CD4-positive, alpha-beta T cell treated with Interleukin-4 for 1 hour (primary cell): ENCODE data around the gene PCDHGB7.
A peak's percentile ranks its signal among the peaks of the same experiment; 100 is the strongest.
"Not testable (repeated sequence)": the region's sequence is repeated elsewhere in the genome, so short reads cannot be mapped to it uniquely, and the experiment has no call there.

Experiments
- DNase-seq, 2 donors: peaks; one replicate each; pipeline ENCODE4 v3.0.0-alpha.2; 2020 to 2022

Gene PCDHGB7

DNA sequence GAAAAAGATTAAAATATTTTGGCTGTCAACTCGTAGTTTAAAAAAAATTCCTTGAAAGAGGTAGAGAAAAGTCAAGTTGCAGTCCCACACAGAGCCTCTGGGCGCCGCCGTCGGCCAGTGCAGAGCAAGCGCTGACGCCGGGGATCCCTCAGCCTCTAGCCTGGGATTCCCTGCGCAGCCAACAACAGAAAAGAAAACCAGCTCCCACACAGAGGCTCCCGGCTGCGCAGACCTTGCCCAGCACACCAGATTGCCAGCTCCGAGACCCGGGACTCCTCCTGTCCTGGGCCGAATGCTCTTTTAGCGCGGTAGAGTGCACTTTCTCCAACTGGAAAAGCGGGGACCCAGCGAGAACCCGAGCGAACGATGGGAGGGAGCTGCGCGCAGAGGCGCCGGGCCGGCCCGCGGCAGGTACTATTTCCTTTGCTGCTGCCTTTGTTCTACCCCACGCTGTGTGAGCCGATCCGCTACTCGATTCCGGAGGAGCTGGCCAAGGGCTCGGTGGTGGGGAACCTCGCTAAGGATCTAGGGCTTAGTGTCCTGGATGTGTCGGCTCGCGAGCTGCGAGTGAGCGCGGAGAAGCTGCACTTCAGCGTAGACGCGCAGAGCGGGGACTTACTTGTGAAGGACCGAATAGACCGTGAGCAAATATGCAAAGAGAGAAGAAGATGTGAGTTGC lies at the start of gene PCDHGB7:
Gene PCDHGB7, plus strand, starts transcription at position 184 of the 679 bp plus-strand sequence. Its CDS starts 183 bp downstream, at position 367.
- peak; percentile 46 to 55 for DNase-seq

- peak in 1 of 2 donors; percentile 47 for DNase-seq
Measured at GRCh38 chr5:141369994-141370848, 47.3 kb upstream of the PCDHGB7 start, which contains the start of gene PCDHGB3. Gene PCDHGB3, plus strand, starts transcription at chr5:141370242. Its CDS starts 153 bp downstream, at chr5:141370395.

DNA sequence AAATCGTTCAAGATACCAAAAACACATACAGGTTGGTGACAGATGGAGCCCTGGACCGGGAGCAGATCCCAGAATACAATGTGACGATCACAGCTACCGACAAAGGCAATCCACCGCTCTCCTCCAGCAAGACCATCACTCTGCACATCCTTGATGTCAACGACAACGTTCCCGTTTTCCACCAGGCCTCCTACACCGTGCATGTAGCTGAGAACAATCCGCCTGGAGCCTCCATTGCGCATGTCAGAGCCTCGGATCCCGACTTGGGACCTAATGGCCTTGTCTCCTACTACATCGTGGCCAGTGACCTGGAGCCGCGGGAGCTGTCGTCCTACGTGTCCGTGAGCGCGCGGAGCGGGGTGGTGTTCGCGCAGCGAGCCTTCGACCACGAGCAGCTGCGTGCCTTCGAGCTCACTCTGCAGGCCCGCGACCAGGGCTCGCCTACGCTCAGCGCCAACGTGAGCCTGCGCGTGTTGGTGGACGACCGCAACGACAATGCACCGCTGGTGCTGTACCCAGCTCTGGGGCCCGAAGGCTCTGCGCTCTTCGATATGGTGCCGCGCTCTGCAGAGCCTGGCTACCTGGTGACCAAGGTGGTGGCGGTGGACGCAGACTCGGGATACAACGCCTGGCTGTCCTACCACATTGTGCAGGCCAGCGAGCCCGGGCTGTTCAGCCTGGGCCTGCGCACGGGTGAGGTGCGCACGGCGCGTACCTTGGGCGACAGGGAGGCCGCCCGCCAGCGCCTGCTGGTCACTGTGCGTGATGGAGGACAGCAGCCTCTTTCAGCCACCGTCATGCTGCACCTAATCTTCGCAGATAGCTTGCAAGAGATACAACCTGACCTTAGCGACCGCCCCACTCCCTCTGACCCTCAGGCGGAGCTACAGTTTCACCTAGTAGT lies 45.7 kb upstream of the PCDHGB7 start:
- DNase-seq = no peak

DNA sequence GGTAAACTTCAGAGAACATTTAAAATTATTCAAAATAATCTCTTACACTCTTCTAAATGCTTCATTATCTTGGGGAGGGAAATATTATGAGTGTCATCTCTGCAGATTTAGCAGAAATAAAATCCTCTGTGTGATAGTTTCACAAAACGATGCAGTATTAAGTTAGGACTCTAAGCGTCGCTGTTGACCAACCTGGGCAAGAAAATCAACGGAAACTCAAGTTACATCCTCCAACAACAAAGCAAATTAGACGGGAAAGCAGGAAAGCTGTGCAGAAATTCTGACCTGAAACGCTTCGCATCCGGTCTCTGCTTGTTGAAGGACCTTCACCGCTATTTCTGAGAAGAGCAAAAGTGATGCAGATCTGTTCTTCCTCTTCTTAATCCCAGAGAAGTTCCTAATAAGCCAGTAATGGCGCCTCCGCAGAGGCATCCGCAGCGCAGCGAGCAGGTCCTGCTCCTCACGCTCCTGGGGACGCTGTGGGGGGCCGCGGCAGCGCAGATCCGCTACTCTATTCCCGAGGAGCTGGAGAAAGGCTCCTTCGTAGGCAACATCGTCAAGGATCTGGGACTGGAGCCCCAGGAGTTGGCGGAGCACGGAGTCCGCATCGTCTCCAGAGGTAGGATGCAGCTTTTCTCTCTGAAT lies 43.7 kb upstream of the PCDHGB7 start, which contains the start of gene PCDHGA6:
Gene PCDHGA6, plus strand, starts transcription at position 219 of the 645 bp plus-strand sequence. Its CDS starts 193 bp downstream, at position 412.
- DNase-seq = no peak

GRCh38 chr5:141374627-141375026 lies 42.9 kb upstream of the PCDHGB7 start:
- DNase-seq = no peak

- not testable (repeated sequence) for DNase-seq
Measured at GRCh38 chr5:141375444-141376155, 41.9 kb upstream of the PCDHGB7 start.

DNA sequence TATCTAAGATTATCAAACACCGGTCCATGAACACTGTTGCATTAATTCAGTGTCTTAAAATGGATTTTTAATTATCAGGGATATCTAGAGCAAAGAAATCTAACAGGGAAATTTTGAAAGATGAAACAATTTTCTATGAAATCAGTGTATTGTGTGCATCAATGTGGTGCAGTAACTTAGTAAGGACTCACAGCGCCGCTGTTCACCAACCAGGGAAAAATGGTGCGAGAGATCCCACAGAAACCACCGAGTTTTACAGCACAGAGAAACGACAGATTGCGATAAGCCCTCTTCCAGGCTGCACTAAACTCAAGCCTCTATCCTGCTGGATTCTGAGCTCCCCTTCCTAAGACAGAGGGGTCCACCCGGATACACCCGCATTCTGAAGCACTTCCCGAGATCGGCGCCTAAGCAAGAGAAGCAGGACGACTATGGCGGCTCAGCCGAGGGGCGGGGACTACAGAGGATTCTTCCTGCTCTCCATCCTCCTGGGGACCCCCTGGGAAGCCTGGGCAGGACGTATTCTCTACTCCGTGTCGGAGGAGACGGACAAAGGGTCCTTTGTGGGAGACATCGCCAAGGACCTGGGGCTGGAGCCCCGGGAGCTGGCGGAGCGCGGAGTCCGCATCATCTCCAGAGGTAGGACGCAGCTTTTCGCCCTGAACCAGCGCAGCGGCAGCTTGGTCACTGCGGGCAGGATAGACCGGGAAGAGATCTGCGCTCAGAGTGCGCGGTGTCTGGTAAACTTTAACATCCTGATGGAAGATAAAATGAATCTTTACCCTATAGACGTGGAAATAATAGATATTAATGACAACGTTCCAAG lies 34.8 kb upstream of the PCDHGB7 start, which contains the start of gene PCDHGA7:
Gene PCDHGA7, plus strand, starts transcription at position 274 of the 826 bp plus-strand sequence. Its CDS starts 158 bp downstream, at position 432.
- peak in 1 of 2 donors; percentile 13 for DNase-seq

- no peak for DNase-seq
Measured at GRCh38 chr5:141383345-141383744, 34.1 kb upstream of the PCDHGB7 start.

- no peak for DNase-seq
Measured at GRCh38 chr5:141384471-141385267, 32.8 kb upstream of the PCDHGB7 start.

DNA sequence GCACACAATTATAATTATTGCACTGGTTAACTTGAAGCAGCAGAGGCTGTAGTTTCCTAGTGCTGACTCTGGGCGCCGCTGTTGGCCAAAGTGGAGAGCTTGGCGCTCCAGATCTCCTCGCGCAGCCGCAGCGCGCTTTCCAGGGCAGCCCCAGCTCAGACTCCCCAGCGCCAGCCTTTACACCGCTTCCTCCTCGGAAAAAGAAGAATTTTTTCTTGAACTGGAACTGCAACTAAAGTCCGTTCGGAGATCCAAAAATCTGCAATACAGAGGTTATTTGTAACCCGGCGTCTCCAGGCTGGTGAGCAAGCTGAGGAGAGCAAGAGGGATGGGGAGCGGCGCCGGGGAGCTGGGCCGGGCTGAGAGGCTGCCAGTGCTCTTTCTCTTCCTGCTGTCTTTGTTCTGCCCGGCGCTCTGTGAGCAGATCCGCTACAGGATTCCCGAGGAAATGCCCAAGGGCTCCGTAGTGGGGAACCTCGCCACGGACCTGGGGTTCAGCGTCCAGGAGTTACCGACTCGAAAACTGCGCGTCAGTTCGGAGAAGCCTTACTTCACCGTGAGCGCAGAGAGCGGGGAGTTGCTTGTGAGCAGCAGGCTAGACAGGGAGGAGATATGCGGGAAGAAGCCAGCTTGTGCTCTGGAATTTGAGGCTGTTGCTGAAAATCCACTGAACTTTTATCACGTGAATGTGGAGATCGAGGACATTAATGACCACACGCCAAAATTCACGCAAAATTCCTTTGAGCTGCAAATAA lies 29.7 kb upstream of the PCDHGB7 start, which contains the start of gene PCDHGB4:
Gene PCDHGB4, plus strand, starts transcription at position 142 of the 755 bp plus-strand sequence. Its CDS starts 187 bp downstream, at position 329.
- peak in 1 of 2 donors; percentile 28 for DNase-seq

DNA sequence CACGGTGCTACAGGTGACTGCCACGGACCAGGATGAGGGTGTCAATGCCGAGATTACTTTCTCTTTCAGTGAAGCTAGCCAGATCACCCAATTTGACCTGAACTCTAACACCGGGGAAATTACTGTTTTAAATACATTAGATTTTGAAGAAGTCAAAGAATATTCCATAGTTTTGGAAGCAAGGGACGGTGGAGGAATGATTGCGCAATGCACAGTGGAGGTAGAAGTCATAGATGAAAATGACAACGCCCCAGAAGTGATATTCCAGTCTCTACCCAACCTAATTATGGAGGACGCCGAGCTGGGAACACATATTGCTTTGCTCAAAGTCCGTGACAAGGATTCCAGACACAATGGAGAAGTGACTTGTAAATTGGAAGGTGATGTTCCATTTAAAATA lies 28.8 kb upstream of the PCDHGB7 start:
- no peak for DNase-seq

GRCh38 chr5:141389153-141390042 lies 28.1 kb upstream of the PCDHGB7 start:
- no peak for DNase-seq

DNA sequence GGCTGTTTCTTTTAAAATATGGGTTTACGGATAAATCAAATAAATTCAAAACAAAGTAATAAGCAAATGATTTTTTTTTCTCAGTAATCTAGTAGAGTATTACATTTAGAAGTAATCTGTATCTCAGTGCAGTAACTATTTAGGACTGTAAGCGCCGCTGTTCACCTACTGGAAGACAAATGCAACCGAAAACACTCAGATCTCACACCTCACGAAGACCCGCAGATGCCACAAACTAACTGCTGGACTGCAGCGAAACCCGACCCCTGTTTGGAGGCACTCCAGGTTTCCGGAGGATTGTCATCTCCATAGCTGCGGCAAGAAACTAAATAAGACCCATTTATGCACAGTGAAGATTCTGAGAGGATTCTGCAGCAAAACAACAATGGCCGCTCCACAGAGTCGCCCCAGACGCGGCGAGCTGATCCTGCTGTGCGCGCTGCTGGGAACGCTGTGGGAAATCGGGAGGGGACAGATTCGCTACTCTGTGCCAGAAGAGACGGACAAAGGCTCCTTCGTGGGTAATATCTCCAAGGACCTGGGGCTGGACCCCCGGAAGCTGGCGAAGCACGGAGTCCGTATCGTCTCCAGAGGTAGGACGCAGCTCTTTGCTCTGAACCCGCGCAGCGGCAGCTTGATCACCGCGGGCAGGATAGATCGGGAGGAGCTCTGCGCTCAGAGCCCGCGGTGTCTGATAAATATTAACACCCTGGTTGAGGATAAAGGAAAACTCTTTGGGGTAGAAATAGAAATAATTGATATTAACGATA lies 24.9 kb upstream of the PCDHGB7 start, which contains the start of gene PCDHGA8:
Gene PCDHGA8, plus strand, starts transcription at position 205 of the 770 bp plus-strand sequence. Its CDS starts 181 bp downstream, at position 386.
- no peak for DNase-seq

DNA sequence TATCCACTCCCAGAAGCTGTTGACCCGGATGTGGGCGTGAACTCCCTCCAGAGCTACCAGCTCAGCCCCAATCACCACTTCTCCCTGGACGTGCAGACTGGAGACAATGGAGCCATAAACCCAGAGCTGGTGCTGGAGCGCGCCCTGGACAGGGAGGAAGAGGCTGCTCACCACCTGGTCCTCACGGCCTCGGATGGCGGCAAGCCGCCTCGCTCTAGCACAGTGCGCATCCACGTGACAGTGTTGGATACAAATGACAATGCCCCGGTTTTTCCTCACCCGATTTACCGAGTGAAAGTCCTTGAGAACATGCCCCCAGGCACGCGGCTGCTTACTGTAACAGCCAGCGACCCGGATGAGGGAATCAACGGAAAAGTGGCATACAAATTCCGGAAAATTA lies 24.2 kb upstream of the PCDHGB7 start:
- DNase-seq = no peak

DNA sequence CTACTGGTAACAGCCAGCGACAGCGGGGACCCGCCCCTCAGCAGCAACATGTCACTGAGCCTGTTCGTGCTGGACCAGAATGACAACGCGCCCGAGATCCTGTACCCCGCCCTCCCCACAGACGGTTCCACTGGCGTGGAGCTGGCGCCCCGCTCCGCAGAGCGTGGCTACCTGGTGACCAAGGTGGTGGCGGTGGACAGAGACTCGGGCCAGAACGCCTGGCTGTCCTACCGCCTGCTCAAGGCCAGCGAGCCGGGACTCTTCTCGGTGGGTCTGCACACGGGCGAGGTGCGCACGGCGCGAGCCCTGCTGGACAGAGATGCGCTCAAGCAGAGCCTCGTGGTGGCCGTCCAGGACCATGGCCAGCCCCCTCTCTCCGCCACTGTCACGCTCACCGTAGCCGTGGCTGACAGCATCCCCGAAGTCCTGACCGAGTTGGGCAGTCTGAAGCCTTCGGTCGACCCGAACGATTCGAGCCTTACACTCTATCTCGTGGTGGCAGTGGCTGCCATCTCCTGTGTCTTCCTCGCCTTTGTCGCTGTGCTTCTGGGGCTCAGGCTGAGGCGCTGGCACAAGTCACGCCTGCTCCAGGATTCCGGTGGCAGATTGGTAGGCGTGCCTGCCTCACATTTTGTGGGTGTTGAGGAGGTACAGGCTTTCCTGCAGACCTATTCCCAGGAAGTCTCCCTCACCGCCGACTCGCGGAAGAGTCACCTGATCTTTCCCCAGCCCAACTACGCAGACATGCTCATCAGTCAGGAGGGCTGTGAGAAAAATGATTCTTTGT lies 22.9 kb upstream of the PCDHGB7 start:
- not testable (repeated sequence) for DNase-seq
